NCI-H526 treated with DMSO at 0.1 percent for 48 hours (cell line): ENCODE results near the gene AWAT2.
"Not testable (repeated sequence)": the region's sequence is repeated elsewhere in the genome, so short reads cannot be mapped to it uniquely, and the experiment has no call there.

ENCODE experiments used
- DNase-seq: peaks from one replicate; lab custom pipeline; 2025; lab: John Stamatoyannopoulos, UW

Gene AWAT2

DNA sequence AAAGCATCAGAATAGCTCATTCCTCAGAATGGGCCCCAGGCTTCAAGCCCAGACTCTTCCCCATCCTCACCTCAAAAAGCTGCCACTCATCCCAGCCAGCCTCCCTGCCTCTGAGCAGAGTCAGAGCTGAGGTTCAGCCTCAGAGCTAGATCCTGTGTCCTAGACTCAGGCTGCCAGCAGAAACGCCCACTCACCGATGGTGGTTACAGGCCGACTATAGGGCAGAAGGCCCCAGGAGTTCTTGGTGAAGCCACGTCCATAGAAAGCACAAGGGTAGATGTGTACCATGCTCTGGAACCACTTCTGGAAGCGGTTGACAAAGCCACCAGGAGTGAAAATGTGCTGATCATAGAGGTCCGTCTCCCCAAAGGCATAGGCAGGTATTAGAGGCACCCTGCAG lies 7.7 kb downstream of the AWAT2 start:
- no peak for DNase-seq

DNA sequence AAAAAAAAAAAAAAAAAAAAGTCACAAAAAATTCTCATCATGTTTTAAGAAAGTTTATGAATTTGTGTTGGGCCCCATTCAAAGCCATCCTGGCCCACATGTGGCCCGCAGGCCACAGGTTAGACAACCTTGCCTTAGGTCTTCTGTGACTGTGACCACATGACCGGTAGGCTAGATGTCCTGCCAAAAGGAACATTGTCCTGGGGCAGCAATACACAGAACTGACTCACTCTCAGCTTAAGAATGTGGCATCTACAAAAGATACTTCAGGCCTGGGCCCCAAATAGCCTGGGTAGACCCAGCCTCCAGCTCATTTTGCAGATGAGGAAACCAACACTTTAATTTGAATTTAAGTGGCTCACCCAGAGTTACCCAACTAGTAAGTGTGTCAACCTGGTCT lies 10.0 kb downstream of the AWAT2 start:
- no peak for DNase-seq

DNA sequence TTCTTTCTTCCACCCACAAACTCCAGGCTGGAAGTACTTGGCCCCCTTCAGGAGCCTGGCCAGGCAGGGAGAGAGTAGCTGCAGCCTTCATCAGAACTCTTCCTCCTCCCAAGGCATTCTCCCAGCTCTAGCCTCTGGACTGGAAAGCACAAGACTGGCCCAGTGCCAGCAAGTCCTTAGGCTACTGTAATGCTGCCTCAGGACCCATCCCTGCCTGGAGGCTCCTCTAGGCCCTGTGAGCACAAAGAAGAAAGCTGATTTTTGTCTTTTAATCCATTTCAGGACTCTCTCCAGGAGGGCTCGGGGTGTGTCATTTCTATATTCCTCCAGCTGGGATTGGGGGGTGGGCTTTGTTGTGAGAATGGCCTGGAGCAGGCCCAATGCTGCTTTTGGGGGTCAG lies 10.8 kb downstream of the AWAT2 start:
- no peak for DNase-seq

DNA sequence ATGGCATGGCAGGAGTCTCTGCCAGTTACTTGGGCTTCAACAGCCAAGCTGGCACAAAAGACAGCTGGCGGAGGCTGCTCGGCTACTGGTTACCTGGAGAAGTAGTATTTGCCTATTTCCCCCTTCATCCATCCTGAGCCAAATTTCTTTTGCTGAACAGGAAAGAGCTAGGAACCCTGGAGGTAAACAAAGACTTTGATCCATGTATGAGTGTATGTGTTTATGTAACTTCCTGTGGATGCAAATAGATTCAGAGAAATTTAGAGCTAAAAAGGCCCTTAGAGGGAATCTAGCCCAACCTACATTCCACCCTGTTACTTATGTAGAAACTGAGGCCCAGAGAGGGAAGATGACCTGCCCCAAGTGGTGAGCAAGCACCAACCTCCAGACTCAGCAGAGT lies 11.2 kb downstream of the AWAT2 start:
- no peak for DNase-seq

DNA sequence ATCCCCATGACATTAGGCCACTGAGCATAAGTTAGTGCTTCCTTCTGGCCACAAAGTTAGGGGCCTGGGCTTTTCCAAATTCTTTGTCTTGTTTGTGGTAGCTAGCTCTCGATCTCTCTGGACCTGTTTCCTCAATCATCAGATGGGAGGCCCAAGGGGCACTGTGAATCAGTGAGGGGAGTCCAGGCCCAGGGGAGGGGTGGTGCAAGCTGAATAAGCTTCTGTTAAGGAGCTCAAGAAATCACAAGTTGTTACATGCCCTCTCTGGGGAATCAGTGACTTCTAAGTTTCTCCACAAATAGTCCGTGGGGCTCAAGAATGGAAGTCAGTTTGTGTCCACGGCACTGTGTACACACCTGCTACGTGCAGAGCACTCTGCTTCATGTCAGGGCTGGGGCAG lies 15.1 kb downstream of the AWAT2 start:
- no peak for DNase-seq

DNA sequence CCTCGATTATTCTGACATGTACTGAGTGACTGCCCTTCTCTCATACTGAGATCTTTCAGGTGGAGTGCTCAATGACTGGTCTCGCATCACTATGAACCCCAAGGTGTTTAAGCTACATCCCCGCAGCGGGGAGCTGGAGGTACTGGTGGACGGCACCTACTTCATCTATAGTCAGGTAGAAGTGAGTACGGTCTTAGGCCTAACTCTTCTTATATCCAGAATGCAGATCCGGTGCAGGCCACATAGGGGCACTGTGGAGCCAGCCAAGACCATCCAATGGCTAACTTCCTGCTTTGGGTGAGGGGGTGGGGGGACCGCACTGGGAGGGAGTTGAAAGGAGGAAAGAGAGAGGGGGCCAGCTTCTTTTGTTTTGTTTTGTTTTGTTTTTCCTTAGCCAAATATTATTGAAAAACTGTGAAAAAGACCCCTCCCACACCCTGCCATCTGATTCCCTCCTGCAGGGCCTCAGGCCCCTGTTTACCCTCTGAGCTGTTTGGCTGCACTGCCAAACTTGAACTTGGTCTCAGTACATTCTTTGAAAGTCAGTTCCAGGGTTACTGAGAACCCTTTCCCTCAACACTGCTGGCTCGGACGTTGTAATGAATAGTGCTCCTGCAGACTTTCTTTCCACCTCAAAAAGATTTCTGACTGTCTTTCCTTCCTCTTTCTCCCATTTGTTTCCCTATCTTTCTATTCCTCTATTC lies 16.2 kb downstream of the AWAT2 start:
- DNase-seq: no peak

DNA sequence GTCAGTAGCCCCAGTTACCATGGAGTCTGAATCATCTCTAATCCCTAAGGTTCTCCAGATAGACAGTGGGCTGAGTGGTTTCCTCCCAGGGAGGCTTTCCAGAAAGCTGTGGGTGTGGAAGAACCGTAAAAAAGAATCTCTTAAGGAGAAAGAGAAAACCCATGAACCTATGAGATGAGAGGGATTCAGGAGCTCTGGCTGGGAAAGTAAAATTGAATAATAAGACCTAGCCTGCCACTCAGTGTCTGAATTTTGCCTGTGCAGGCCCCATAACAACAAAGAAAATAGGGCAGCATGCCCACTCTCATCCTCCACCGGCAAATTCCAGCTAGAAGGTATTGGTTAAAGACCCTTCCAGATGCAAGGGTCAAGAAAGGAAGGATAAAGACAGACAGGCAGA lies 16.9 kb downstream of the AWAT2 start:
- DNase-seq: no peak

DNA sequence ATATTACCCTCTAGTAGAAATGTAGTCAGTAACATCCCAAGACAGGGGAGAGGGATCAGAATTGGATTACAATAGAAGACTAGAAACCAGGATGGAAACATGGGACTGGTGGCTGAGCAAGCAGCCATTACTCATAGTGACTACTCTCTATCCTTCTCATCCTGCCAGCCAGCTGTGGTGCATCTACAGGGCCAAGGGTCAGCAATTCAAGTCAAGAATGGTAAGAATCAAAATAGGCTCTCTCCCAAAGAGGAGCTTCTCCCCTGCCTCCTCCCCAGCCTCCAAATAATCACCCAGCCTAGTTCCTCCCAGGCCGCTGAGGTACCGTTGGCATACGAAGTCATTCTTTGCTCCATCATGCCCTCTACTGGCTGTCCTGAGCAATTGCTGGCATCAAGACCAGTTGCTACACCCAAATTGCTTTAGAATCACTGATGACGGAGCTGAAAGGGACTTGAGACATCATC lies 19.4 kb downstream of the AWAT2 start:
- peak; percentile 37 for DNase-seq

DNA sequence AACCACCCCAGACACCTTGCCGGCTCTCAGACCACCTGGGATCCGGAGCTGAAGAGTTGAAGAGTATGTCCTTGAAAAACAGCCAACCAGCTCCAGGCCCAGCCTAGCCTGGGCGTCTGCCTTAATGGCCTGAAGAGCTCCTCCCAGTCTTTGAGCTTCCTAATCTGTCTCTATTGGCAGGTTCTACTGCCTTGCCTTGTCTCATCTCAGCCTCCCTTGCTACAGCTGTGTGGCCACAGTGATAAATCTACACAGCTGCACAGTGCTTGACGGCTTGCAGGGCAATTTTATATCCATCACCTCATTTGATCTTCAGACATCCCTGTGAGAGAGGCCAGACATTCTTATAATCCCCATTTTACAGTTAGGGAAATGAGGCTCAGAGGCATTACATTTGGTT lies 19.9 kb downstream of the AWAT2 start:
- no peak for DNase-seq

DNA sequence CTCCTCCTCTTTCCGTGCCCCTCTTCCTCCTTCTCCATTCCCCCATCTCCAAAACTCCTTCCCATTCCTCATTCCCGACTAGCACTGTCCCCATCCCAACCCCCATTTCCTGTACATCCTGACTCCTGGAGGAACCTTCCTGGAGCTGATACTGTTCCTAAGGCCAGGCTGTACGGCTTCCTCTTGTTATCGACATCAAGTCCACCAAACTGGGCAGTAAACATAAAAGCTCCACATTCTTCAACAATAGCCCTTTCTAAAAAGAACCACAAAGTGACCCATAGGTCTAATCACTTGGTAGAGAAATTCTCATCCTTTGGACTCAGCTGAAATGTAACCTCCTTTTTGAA lies 22.9 kb downstream of the AWAT2 start:
- DNase-seq: no peak

DNA sequence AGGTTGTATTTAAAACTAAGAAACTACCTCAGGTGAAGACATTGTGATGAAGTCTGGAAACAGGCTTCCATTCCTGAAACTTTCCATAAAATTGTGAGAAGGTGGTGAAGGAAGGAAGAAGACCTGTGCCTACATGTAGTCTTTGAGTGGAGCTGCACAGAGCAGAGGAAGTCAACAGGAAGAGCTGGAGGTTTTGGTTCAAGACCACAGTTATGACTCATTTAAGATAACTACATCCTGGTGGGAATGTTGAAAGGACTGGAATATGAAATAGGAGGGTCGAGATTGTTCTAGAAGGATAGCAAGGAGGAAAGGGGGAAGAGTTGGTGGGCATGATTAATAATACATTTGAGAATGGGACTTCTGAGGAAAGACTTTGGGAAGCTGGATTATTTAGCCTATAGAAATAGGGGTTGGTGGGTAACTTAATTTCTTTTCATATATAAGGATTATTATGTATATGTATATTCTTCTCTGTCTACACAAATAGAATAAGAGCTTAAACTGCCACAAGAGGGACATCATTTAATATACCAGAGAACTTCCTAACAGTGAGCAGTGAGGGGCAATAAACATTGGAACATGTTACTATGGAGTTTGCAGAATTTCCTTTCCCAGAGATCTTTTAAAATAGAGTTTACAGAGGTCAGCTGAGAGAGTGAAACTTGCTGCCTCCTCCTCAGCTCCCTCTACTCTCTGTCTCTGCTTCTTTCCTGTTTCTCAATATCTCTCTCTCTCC lies 23.5 kb downstream of the AWAT2 start:
- no peak for DNase-seq

DNA sequence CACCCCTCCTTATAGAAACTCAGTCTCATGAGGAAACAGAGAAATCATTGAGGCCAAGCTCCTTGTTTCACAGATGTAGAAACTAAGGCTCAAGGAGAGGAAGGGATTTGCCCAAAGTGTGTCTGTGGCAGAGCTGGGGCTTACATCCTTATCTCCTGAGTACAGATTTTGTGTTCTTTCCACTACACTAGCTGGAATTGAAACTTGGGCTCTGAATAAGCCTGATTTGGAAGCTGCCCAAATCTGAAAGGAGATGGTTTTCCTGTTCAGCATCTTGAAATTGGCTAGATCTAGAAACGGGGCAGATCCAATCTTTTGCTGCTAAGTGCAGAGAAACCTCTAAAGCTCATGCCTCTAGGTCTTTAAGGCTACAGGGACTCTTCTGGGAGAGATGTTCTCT lies 24.3 kb downstream of the AWAT2 start:
- no peak for DNase-seq

DNA sequence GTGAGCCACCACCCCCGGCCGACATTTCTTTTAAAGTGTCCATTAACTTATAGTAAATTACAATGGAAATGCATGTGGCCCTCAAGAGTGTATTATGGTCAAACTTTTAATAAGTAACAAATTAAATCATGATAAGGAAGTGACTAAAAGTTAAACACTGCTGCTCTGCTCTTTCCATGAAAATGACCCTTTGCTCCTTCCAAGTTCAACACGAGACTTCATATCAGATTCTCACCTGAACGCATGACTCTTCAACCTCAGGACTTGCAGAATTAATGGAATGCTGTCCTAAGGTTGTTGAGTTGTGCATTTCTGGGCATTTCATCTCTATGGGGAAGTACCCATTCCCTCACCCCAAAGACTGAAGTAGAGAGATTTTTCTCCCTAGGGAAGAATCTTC lies 27.1 kb downstream of the AWAT2 start:
- DNase-seq: no peak

DNA sequence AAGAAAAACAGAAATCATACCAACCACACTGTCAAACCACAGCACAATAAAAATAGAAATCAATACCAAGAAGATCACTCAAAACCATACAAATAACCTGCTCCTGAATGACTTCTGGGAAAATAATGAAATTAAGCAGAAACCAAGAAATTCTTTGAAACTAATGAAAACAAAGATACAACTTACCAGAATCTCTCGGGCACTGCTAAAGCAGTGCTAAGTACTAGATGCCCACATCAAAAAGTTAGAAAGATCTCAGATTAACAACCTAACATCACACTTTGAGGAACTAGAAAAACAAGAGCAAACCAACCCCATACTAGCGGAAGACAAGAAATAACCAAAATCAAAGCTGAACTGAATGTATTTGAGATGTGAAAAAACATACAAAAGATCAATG lies 33.2 kb downstream of the AWAT2 start:
- DNase-seq: no peak

DNA sequence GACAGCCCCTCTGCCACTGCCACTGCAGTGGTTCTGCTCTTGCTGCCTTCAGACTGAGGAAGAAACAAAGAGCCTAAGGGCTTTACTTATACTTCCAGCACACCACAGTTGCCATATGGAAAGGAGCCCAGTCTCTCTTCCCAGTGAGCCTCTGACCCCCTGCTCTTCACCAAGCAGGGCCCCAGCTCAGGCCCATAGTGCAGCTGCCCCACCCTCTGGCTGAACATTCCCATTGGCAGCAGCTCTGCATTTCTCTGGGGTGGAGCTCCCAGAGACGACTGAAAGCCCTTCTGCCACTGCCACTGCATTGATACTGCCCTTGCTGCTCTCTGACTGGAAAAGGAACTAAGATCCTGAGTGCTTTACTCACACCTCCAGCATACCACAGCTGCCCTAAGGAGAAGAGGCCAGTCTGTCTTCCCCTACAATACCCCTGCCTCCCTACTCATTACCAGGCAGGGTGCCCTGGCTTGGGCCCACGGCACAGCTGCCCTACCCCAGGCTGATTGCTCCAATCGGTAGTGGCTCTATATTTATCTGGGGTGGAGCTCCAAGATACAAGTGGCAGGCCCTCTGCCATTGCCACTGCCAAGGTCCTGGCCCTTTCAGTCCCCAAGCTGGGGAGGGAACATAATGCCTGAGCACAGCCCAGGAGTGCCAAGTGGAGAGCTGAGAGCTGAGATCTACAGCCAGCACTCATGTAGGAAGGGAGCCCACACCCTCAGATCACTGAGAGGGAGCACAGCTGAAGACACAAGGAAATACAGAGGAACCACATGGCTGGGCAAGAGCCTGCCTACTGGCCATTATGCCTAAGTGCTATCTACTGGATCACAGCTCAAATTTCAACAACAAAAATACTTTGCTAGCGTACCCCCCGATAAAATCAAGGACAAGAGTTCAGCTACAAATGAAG lies 36.0 kb downstream of the AWAT2 start:
- no peak for DNase-seq

DNA sequence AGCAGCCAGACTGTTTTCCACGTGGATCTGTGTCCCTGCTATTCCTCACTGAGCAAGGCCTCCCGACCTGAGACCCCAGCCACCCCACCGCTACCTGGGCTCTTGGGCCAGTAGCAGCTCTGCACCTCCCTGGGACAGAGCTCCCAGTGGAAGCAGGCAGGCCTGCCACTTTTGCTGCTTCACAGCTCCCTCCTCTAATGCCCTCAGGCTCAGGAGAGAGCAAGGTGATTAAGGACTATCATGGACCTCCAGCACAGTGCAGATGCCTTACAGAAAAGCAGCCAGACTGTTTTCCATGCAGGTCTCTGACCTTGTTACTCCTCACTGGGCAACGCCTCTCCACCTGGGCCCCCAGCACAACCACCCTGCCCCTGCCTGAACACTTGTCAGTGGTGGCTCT lies 37.0 kb downstream of the AWAT2 start:
- DNase-seq: no peak

DNA sequence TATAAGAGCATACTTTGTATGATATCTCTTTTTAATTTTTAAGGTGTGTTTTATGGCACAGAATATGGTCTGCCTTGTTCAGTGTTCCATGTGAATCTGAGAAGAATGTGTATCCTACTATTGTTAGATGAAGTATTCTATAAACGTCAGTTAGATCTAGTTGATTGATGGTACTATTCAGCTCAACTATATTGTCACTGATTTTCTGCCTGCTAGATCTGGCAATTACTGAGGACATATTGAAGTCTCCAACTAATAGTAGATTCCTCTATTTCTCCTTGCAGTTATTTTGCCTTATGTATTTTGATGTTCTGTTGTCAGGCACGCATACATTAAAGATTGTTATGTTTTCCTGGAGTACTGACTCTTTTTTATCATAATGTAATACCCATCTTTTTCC lies 39.8 kb downstream of the AWAT2 start:
- DNase-seq: no peak

DNA sequence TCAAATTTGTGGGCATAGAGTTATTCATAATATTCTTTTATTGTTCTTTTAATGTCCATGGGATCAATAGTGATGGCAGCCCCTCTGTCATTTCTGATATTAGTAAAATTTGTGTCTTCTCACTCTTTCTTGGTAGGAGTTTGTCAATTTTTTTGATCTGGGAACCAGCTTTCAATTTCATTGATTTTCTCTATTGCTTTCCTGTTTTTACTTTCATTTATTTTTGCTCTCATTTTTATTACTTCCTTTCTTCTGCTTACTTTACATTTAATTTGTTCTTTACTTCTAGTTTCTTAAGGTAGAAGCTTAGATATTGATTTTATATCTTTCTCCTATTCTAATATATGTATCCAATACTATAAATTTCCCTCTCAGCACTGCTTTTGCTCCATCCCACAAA lies 40.7 kb downstream of the AWAT2 start:
- DNase-seq: no peak

DNA sequence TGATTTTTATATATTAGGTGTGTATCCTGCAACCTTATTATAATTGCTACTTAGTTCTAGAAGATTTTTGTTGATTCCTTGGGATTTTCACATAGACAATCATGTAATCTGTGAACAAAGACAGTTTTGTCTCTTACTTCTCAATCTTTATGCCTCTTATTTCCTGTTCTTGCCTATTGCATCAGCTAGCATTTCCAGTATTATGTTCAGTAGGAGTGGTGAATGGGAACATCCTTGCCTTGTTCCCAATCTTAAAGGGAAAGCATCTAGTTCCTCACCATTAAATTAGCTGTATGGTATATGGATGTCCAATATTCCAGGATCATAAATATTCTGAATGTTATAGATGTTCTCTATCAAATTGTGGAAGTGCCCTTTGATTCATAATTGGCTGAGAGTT lies 41.8 kb downstream of the AWAT2 start:
- no peak for DNase-seq

DNA sequence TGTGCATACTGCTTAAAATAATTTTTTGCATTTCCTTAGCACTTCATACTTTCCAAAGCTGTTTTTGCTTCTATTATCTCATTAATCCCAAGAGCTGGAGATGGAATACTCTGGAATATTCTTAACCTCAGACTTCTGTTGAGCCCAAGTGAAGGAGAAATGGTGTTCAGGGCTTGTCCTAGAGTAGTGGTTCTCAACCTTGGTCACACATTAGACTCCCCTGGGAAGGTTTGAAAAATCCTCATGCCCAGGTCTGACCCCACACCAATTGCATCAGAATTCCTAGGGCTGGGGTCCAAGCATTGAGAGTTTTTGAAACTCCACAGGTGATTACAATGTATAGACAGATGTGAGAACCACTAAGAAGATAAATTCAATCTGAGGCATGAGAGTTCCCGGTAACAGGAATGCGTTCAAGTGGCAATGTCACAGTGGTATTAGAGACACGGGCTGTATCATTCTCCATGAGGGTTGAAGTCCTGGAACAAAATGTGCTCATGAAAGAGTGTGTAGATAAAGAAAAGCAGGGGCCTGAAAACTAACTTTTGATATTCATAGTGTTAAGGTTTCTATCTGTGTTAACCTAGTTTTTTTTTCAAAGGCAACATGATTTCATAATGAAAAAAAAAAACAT lies 47.9 kb downstream of the AWAT2 start:
- no peak for DNase-seq

DNA sequence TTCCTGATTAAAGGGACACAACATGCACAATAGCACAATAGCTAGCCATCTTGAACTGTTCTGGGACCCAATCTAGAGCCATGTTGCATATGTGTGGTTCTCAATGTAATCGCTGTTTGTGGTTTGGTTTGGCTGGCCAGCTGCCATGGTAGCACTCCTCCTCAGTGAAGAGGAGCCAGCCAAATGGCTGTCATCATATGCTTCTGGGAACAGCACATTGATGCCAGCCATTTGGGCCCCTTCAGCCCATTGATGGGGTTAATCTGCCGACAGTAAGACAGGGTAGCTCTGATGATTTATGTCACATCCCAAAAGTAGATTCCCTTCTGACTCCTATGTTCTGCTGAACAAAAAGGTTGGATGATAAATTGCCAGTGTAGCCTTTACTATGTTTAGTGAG lies 48.5 kb downstream of the AWAT2 start:
- no peak for DNase-seq

DNA sequence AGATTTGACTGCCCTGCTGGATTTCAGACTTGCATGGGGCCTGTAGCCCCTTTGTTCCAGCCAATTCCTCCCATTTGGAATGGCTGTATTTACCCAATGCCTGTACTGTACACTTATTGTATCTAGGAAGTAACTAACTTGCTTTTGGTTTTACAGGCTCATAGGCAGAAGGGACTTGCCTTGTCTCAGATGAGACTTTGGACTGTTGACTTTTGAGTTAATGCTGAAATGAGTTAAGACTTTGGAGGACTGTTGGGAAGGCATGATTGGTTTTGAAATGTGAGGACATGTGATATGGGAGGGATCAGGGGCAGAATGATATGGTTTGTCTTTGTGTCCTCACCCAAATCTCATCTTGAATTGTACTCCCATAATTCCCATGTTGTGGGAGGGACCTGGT lies 51.4 kb downstream of the AWAT2 start:
- DNase-seq: not testable (repeated sequence)

DNA sequence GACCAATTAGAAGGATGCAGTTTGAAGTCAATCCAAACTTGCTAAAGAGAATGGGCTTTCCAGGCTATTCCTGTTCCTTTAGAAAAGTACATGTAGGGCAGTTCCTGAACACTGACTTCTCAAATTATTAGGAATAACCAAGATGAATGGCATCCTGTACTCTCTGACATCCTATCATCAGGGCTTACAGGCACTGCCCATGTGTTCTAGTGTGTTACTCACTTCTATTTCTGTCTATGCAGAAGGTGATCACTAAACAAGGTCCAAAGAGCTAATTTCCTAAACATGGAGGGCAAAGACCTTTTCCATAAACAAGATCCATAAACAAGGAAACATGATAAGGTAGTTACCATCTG lies 53.6 kb downstream of the AWAT2 start:
- DNase-seq: no peak
